ENCODE data around the gene TMEM267. TPM values are rescaled to one million over a fixed set of nuclear protein-coding genes. Genes with fewer than 3 reads are reported as not detected.
"Not testable (repeated sequence)": the region's sequence is repeated elsewhere in the genome, so short reads cannot be mapped to it uniquely, and the experiment has no call there.

The TMEM267 gene
- total RNA-seq, 1 donor from 2014 or later = 9.8 TPM

- FAIRE-seq (no peak), DNase-seq (ENCODE audit: low spot score in 2 of 2) (no peak)
Observed at GRCh38 chr5:43412156-43412555, 71.5 kb downstream of the TMEM267 start, which contains the start of gene CCL28. Gene CCL28, minus strand, starts transcription at chr5:43412391. Its CDS starts 75 bp downstream, at chr5:43412316.

GRCh38 chr5:43411495-43411894 lies 72.2 kb downstream of the TMEM267 start:
- DNase-seq (ENCODE audit: low spot score in 2 of 2) (no peak), FAIRE-seq (no peak)

- DNase-seq (ENCODE audit: low spot score in 2 of 2) = no peak
Observed at GRCh38 chr5:43410414-43410813, 73.3 kb downstream of the TMEM267 start.

GRCh38 chr5:43409809-43410271 lies 73.8 kb downstream of the TMEM267 start:
- DNase-seq (ENCODE audit: low spot score in 2 of 2) = no peak
- no peak for FAIRE-seq

More at GRCh38 chr5:43410414-43410813, 73.3 kb downstream of the TMEM267 start:
- no peak for FAIRE-seq

GRCh38 chr5:43402524-43403066 lies 81.1 kb downstream of the TMEM267 start:
- DNase-seq (ENCODE audit: low spot score in 2 of 2); FAIRE-seq: not testable (repeated sequence)

- DNase-seq (ENCODE audit: low spot score in 2 of 2) (no peak), FAIRE-seq (no peak)
Observed at GRCh38 chr5:43401827-43402226, 81.8 kb downstream of the TMEM267 start.

GRCh38 chr5:43400082-43400481 lies 83.6 kb downstream of the TMEM267 start:
- FAIRE-seq (no peak), DNase-seq (ENCODE audit: low spot score in 2 of 2) (no peak)

- peak in 1 of 2 donors; percentile 36 for DNase-seq (ENCODE audit: low spot score in 2 of 2)
- FAIRE-seq = no peak
Observed at GRCh38 chr5:43396762-43397304, 86.8 kb downstream of the TMEM267 start.

Other genes with a start within 250 kb of the TMEM267 start
- 620 TPM for gene HMGCS1, start 170.5 kb downstream of the TMEM267 start, total RNA-seq
- 0.41 TPM for gene CCL28, start 71.5 kb downstream of the TMEM267 start, total RNA-seq
- gene C5orf34, start 31.3 kb upstream of the TMEM267 start, total RNA-seq = 6.1 TPM
- 221 TPM for gene PAIP1, start 73.2 kb upstream of the TMEM267 start, total RNA-seq
- 176 TPM for gene NNT, start 119.3 kb upstream of the TMEM267 start, total RNA-seq

Data from frontal cortex (tissue), 4 donors.